H9 (cell line): Measurements from ENCODE around the gene NAA16. TPM values are rescaled to one million over a fixed set of nuclear protein-coding genes. Genes with fewer than 3 reads are reported as not detected.
A peak's percentile ranks its signal among the peaks of the same experiment; 100 is the strongest.

Source experiments
- DNase-seq: peaks from one replicate; pipeline ENCODE4 v3.0.0-alpha.2; 2017
- H2AFZ ChIP-seq: one replicate; pipeline ENCODE4 v1.6.1; 2013; ENCODE audit warnings: mild to moderate bottlenecking, low read length, control low read depth, moderate library complexity
- H2AK5ac ChIP-seq: 2 replicates; pipeline ENCODE4 v1.6.1; 2013; ENCODE audit warnings: low read length, control low read depth, mixed read lengths; ENCODE audit not compliant: insufficient read length
- H2BK120ac ChIP-seq: one replicate; pipeline ENCODE4 v1.6.1; 2013; ENCODE audit warnings: low read depth, mild to moderate bottlenecking, low read length, control low read depth, inconsistent platforms; ENCODE audit not compliant: poor library complexity, severe bottlenecking
- H2BK12ac ChIP-seq: 2 replicates; pipeline ENCODE4 v1.6.1; 2013; ENCODE audit warnings: low read length, control low read depth, mixed read lengths, low read depth; ENCODE audit not compliant: insufficient read length
- H2BK15ac ChIP-seq: 2 replicates; pipeline ENCODE4 v1.6.1; 2013; ENCODE audit warnings: low read depth, low read length, control low read depth
- H2BK20ac ChIP-seq: one replicate; pipeline ENCODE4 v1.6.1; 2013; ENCODE audit warnings: low read depth, mild to moderate bottlenecking, low read length, control low read depth, inconsistent platforms; ENCODE audit not compliant: poor library complexity, severe bottlenecking
- H2BK5ac ChIP-seq: 2 replicates; pipeline ENCODE4 v1.6.1; 2013; ENCODE audit warnings: low read length, control low read depth, mixed read lengths; ENCODE audit not compliant: insufficient read length
- H3K14ac ChIP-seq: 2 replicates; pipeline ENCODE4 v1.6.1; 2013; ENCODE audit warnings: low read length, control low read depth; ENCODE audit not compliant: insufficient read depth
- H3K18ac ChIP-seq: 2 replicates; pipeline ENCODE4 v1.6.1; 2013; ENCODE audit warnings: low read depth, mild to moderate bottlenecking, mixed read lengths, low read length, control low read depth; ENCODE audit not compliant: insufficient read length
- H3K23ac ChIP-seq: 2 replicates; pipeline ENCODE4 v1.6.1; 2013; ENCODE audit warnings: low read length, control low read depth, mixed read lengths, low read depth; ENCODE audit not compliant: insufficient read length
- H3K23me2 ChIP-seq: 2 replicates; pipeline ENCODE4 v1.6.1; 2013; ENCODE audit warnings: low read depth, mild to moderate bottlenecking, mixed read lengths, low read length, control low read depth; ENCODE audit not compliant: insufficient read length, poor library complexity, severe bottlenecking
- H3K27ac ChIP-seq: 2 replicates; pipeline ENCODE4 v1.5.1; 2013; ENCODE audit warnings: low read length, control low read depth, mixed read lengths, low read depth; ENCODE audit not compliant: insufficient read length
- H3K27me3 ChIP-seq: 2 replicates; pipeline ENCODE4 v1.6.1; 2013; ENCODE audit warnings: low read length, control low read depth, inconsistent platforms; ENCODE audit not compliant: insufficient read depth
- H3K4ac ChIP-seq: 2 replicates; pipeline ENCODE4 v1.6.1; 2013; ENCODE audit warnings: low read depth, mild to moderate bottlenecking, control low read depth, inconsistent platforms, low read length, moderate library complexity
- H3K4me1 ChIP-seq: 2 replicates; pipeline ENCODE4 v1.6.1; 2013; ENCODE audit warnings: low read length, control low read depth, inconsistent platforms; ENCODE audit not compliant: insufficient read depth
- H3K4me2 ChIP-seq: 2 replicates; pipeline ENCODE4 v1.6.1; 2013; ENCODE audit warnings: low read length, control low read depth, mixed read lengths; ENCODE audit not compliant: insufficient read length, insufficient read depth
- H3K56ac ChIP-seq: 2 replicates; pipeline ENCODE4 v1.6.1; 2013; ENCODE audit warnings: low read depth, mild to moderate bottlenecking, mixed read lengths, low read length, control low read depth; ENCODE audit not compliant: insufficient read length
- H3K79me1 ChIP-seq: 2 replicates; pipeline ENCODE4 v1.6.1; 2013; ENCODE audit warnings: low read depth, mild to moderate bottlenecking, moderate library complexity, low read length, control low read depth, inconsistent platforms; ENCODE audit not compliant: insufficient read depth, poor library complexity, severe bottlenecking
- H3K79me2 ChIP-seq: 2 replicates; pipeline ENCODE4 v1.6.1; 2013; ENCODE audit warnings: low read length, control low read depth, inconsistent platforms; ENCODE audit not compliant: insufficient read depth
- H3K9ac ChIP-seq: 2 replicates; pipeline ENCODE4 v1.6.1; 2013; ENCODE audit warnings: low read length, control low read depth, mixed read lengths; ENCODE audit not compliant: insufficient read length; ENCODE audit errors: extremely low read depth
- H3K9me3 ChIP-seq: one replicate; pipeline ENCODE4 v1.6.1; 2013; ENCODE audit warnings: low read depth, low read length, inconsistent platforms; ENCODE audit not compliant: control insufficient read depth
- H3T11ph ChIP-seq: one replicate; pipeline ENCODE4 v1.6.1; 2013; ENCODE audit warnings: mild to moderate bottlenecking, low read length, control low read depth, inconsistent platforms
- H4K20me1 ChIP-seq: one replicate; pipeline ENCODE4 v1.6.1; 2013; ENCODE audit not compliant: control insufficient read depth, insufficient read length, insufficient read depth
- H4K5ac ChIP-seq: 2 replicates; pipeline ENCODE4 v1.6.1; 2013; ENCODE audit warnings: low read depth, mild to moderate bottlenecking, mixed read lengths, low read length, control low read depth; ENCODE audit not compliant: insufficient read length
- H4K8ac ChIP-seq: replicated peaks from 2 replicates; pipeline ENCODE4 v1.6.1; 2013; ENCODE audit warnings: low read length, control low read depth, mixed read lengths, low read depth; ENCODE audit not compliant: insufficient read length
- H4K91ac ChIP-seq: 2 replicates; pipeline ENCODE4 v1.6.1; 2013; ENCODE audit warnings: low read depth, mild to moderate bottlenecking, moderate library complexity, mixed read lengths, low read length, control low read depth; ENCODE audit not compliant: insufficient read length
- H3K27ac Mint-ChIP-seq, 3 experiments: 2 replicates in 2 of 3; 3 replicates in 1 of 3; pipeline ENCODE4 v1.8.0; 2020 to 2021; ENCODE audit warnings: mixed read lengths in 3 of 3, mild to moderate bottlenecking in 1 of 3, moderate library complexity in 1 of 3
- H3K27me3 Mint-ChIP-seq: 2 replicates; pipeline ENCODE4 v1.8.0; 2021; ENCODE audit warnings: low read depth, mild to moderate bottlenecking, moderate library complexity, mixed read lengths
- H3K36me3 Mint-ChIP-seq, 3 experiments: 2 replicates in 2 of 3; 3 replicates in 1 of 3; pipeline ENCODE4 v1.8.0; 2020 to 2021; ENCODE audit warnings: low read depth in 3 of 3, mixed read lengths in 3 of 3; ENCODE audit not compliant: insufficient read depth in 1 of 3
- H3K4me1 Mint-ChIP-seq, 2 experiments: 2 replicates each; pipeline ENCODE4 v1.8.0; 2020; ENCODE audit warnings: mixed read lengths in 2 of 2
- H3K4me3 Mint-ChIP-seq, 2 experiments: 2 replicates in 1 of 2; 3 replicates in 1 of 2; pipeline ENCODE4 v1.8.0; 2020 to 2021; ENCODE audit warnings: mild to moderate bottlenecking in 2 of 2, mixed read lengths in 2 of 2, moderate library complexity in 1 of 2
- H3K9me3 Mint-ChIP-seq, 2 experiments: 2 replicates in 1 of 2; 3 replicates in 1 of 2; pipeline ENCODE4 v1.8.0; 2020; ENCODE audit warnings: mild to moderate bottlenecking in 2 of 2, mixed read lengths in 2 of 2, moderate library complexity in 1 of 2
- WGBS: extraction: QIAGEN DNeasy Blood & Tissue Kit; methylation state at CpG from one replicate; pipeline ENCODE4 v1.1.7; 2013; ENCODE audit warnings: missing lambda C conversion rate, low lambda C conversion rate, mixed read lengths; ENCODE audit not compliant: insufficient read length; ENCODE audit errors: extremely low coverage; 5-methylcytosine and 5-hydroxymethylcytosine counted together
- total RNA-seq: library from RNA; stranded (reverse); gene quantifications from 2 replicates; pipeline ENCODE4 v1.2.1, GENCODE V29; 2021
- TF ChIP-seq, protein P1 (sequence below): fragments of 200-600 bp; sonication (generic); conservative IDR thresholded peaks from 3 replicates; pipeline ENCODE4 v1.8.0; 2021; ENCODE audit warnings: antibody characterized with exemption, mild to moderate bottlenecking

Gene NAA16
- total RNA-seq, 1 experiment from 2014 or later: 37.7 TPM

DNA sequence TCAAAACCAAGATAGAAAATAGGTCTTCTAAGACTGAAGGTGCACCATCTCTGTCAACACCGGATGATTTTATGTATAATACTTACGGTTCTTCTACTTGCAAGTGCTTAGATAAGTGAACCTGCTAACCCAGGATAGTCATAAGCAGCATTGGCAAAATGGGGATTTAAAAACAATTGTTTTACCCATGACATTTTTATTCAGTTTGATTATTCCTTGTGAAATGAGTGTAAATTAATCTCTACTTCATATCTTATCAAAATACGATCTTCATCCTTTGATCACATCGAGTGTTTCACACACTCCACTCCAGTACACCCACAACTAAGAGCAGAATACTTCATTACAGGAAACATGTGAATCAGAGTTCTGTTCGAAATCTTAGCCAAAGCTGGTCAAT lies 24.7 kb upstream of the NAA16 start:
- no peaks in the 10 kb centered on the region; the same call in 1 of the 2 replicates for H3K4me1 ChIP-seq
- H2AFZ ChIP-seq: no peak overlapping the region
- H3K4ac ChIP-seq: no peak overlapping the region
- no peaks in the 10 kb centered on the region for H3K79me2 ChIP-seq
- no peak for DNase-seq
- H3K27ac Mint-ChIP-seq: 0 out of 7 replicates have a peak overlapping the region, but pooled peaks of 1 of the 3 experiments have one; percentile 1
- H4K5ac ChIP-seq: no peak overlapping the region
- TF ChIP-seq, protein P1, sequence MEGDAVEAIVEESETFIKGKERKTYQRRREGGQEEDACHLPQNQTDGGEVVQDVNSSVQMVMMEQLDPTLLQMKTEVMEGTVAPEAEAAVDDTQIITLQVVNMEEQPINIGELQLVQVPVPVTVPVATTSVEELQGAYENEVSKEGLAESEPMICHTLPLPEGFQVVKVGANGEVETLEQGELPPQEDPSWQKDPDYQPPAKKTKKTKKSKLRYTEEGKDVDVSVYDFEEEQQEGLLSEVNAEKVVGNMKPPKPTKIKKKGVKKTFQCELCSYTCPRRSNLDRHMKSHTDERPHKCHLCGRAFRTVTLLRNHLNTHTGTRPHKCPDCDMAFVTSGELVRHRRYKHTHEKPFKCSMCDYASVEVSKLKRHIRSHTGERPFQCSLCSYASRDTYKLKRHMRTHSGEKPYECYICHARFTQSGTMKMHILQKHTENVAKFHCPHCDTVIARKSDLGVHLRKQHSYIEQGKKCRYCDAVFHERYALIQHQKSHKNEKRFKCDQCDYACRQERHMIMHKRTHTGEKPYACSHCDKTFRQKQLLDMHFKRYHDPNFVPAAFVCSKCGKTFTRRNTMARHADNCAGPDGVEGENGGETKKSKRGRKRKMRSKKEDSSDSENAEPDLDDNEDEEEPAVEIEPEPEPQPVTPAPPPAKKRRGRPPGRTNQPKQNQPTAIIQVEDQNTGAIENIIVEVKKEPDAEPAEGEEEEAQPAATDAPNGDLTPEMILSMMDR: no peak
- no peaks in the 10 kb centered on the region for H4K20me1 ChIP-seq
- no peak overlapping the region for H3T11ph ChIP-seq
- no peak overlapping the region for H4K91ac ChIP-seq
- no peak overlapping the region for H3K9ac ChIP-seq
- WGBS: no CpG with 5 or more reads among the region's 5 CpGs
- H3K4me1 Mint-ChIP-seq: peaks cover 23 to 25% of the 10 kb centered on the region in 2 experiments
- H3K9me3 ChIP-seq: no peaks in the 10 kb centered on the region
- no peak overlapping the region for H2BK5ac ChIP-seq
- H3K27me3 Mint-ChIP-seq: no peaks in the 10 kb centered on the region; the same call in 1 of the 2 replicates
- H3K9me3 Mint-ChIP-seq: no peaks in the 10 kb centered on the region; a peak in 1 of 5 replicates
- H2BK120ac ChIP-seq: no peak overlapping the region
- no peaks in the 10 kb centered on the region for H3K23me2 ChIP-seq
- H2BK20ac ChIP-seq: no peak overlapping the region
- no peak overlapping the region for H2BK15ac ChIP-seq
- H3K4me3 Mint-ChIP-seq: no peak overlapping the region
- no peak overlapping the region for H2AK5ac ChIP-seq
- no peak overlapping the region for H3K4me2 ChIP-seq
- H2BK12ac ChIP-seq: no peak overlapping the region
- no peak overlapping the region for H3K56ac ChIP-seq
- no peaks in the 10 kb centered on the region for H3K79me1 ChIP-seq
- H4K8ac ChIP-seq: no peak overlapping the region
- peaks cover 0 to 5% (median 3%) of the 10 kb centered on the region in 3 experiments; a peak in 1 of 7 replicates for H3K36me3 Mint-ChIP-seq
- no peak overlapping the region for H3K14ac ChIP-seq
- H3K27ac ChIP-seq: no peak overlapping the region
- no peaks in the 10 kb centered on the region for H3K27me3 ChIP-seq
- no peak overlapping the region for H3K23ac ChIP-seq
- no peak overlapping the region for H3K18ac ChIP-seq
